ENCODE results near the gene COX19. TPM values are rescaled to one million over a fixed set of nuclear protein-coding genes. Genes with fewer than 3 reads are reported as not detected.

The COX19 gene
- total RNA-seq, 1 experiment from 2014 or later: 11.6 TPM

DNA sequence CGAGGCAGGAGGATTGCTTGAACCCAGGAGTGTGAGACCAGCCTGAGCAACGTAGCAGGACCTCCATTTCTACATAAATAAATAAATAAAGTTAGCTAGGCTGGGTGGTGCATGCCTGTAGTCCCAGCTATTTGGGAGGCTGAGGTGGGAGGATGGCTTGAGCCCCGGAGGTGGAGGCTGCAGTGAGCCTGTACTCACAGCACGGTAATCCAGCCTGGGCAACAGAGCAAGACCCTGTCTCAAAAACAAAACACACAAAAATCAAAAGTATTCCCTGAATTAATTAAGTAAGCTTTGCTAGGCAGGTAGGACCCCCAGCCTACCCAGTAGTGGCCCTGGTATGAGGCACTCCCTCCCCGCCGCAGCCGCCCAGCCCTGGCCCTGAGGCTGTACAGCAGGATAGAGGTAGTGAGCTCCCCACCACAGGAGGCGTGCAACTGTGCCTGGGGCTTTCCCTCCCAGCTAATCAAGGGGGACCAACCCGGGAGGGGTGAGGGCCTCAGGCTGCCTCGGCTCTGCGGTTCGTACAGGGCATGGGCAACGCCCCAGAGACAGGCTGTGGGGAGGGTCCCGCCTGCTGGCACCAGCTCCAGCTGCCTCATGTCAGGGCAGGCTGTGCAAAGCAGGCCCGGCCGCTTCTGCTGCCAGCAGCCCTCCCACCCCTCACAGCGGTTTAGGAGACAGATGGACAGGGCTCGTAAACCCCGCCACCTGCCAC, 6.6 kb upstream of the COX19 start:
- H2AFZ ChIP-seq (ENCODE audit: low read length): no peak overlapping the region
- BruUV-seq (replicated peaks): no TSS peak
- no peak overlapping the region for H3K27ac ChIP-seq (ENCODE audit: low read length)
- H3K4me3 ChIP-seq (ENCODE audit: low read length): no peak overlapping the region
- H3K4me2 ChIP-seq (ENCODE audit: low read length): no peak overlapping the region
- H3K9ac ChIP-seq (ENCODE audit: low read length): no peak overlapping the region
- ChIA-PET CTCF (no interaction called here), POLR2A (ENCODE audit: unreplicated experiment) (interaction anchor here (0.6 kb wide), 1 partner anchor 20 kb away, joined by 3 read pairs; no protein-coding TSS in a partner anchor)
- H4K20me1 ChIP-seq (ENCODE audit: low read length): no peaks in the 10 kb centered on the region
- ATAC-seq: no peak
- no peaks in the 10 kb centered on the region for H3F3A ChIP-seq (ENCODE audit: low read length, unreplicated experiment)
- no peaks in the 10 kb centered on the region for H3K27me3 ChIP-seq (ENCODE audit: low read length)
- H3K36me3 ChIP-seq (ENCODE audit: low read depth, low read length): no peaks in the 10 kb centered on the region
- no peaks in the 10 kb centered on the region for H3K4me1 ChIP-seq (ENCODE audit: insufficient read depth, low read length)
- no peak for DNase-seq
- TF ChIP-seq, protein P1, sequence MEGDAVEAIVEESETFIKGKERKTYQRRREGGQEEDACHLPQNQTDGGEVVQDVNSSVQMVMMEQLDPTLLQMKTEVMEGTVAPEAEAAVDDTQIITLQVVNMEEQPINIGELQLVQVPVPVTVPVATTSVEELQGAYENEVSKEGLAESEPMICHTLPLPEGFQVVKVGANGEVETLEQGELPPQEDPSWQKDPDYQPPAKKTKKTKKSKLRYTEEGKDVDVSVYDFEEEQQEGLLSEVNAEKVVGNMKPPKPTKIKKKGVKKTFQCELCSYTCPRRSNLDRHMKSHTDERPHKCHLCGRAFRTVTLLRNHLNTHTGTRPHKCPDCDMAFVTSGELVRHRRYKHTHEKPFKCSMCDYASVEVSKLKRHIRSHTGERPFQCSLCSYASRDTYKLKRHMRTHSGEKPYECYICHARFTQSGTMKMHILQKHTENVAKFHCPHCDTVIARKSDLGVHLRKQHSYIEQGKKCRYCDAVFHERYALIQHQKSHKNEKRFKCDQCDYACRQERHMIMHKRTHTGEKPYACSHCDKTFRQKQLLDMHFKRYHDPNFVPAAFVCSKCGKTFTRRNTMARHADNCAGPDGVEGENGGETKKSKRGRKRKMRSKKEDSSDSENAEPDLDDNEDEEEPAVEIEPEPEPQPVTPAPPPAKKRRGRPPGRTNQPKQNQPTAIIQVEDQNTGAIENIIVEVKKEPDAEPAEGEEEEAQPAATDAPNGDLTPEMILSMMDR (conservative IDR thresholded peaks at IDR 0.05; ENCODE audit: low read depth, low read length): no peak
- no peak for TF ChIP-seq EZH2phosphoT487 (IDR thresholded peaks at IDR 0.05; ENCODE audit: borderline replicate concordance, low read length)
- no peak for TF ChIP-seq EZH2 (IDR thresholded peaks at IDR 0.05; ENCODE audit: low read length, unreplicated experiment)
- H3K9me2 ChIP-seq (replicated peaks; ENCODE audit: low read length): no peaks in the 10 kb centered on the region
- no peaks in the 10 kb centered on the region for H3K9me3 ChIP-seq (ENCODE audit: low read length)
- intact Hi-C loops (cut with micrococcal nuclease): no loop called here
- no peaks in the 10 kb centered on the region for H3K79me2 ChIP-seq (ENCODE audit: low read length)

DNA sequence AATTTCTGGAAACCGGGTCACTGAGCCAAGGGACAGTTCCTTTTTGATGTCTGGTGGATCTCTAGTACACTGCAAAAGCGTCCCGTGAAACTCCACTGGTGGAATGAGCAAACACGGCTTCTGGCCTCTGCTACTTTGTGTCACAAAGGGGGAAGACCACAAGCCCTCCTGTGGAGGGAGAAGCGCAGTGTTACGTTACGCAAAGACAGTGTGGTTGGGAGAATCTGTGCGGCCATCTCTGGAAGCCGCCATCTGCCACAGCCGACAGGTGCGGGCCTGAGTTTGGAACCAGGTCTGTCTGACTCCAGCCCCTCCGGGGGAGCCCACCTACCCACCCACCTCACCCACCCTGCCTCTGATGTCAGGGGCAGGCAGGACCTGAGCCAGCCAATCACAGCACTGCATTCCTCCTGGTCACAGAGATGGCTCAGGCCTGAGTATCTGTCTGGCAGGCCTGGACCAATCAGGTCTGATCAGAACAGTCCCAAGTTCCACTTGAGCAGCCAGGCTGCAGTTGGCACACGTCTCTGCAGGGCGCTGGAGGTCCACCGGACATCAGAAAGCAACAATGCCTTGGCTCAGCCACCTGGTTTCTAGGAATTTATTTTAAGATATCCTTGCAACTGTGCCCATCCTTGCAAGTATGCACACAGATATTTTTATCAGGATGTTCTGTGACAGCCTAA, 4.7 kb upstream of the COX19 start:
- H3K79me2 ChIP-seq (ENCODE audit: low read length): peaks cover 3% of the 10 kb centered on the region
- H3K9me3 ChIP-seq (ENCODE audit: low read length): no peaks in the 10 kb centered on the region
- H3K36me3 ChIP-seq (ENCODE audit: low read depth, low read length): no peaks in the 10 kb centered on the region
- no peak overlapping the region for H2AFZ ChIP-seq (ENCODE audit: low read length)
- H3F3A ChIP-seq (ENCODE audit: low read length, unreplicated experiment): no peaks in the 10 kb centered on the region
- H3K9me2 ChIP-seq (replicated peaks; ENCODE audit: low read length): no peaks in the 10 kb centered on the region
- 0 out of 2 replicates have a peak, but pooled peaks cover 4% of the 10 kb centered on the region for H3K4me1 ChIP-seq (ENCODE audit: insufficient read depth, low read length)
- no peak overlapping the region for H3K9ac ChIP-seq (ENCODE audit: low read length)
- intact Hi-C loops (cut with micrococcal nuclease): no loop called here
- no peak overlapping the region for H3K4me3 ChIP-seq (ENCODE audit: low read length)
- ChIA-PET POLR2A (ENCODE audit: unreplicated experiment) (no interaction called here), CTCF (no interaction called here)
- H3K27ac ChIP-seq (ENCODE audit: low read length): no peak overlapping the region
- DNase-seq (no peak), ATAC-seq (no peak)
- H3K27me3 ChIP-seq (ENCODE audit: low read length): no peaks in the 10 kb centered on the region
- H3K4me2 ChIP-seq (ENCODE audit: low read length): no peak overlapping the region
- BruUV-seq (replicated peaks): no TSS peak
- no peaks in the 10 kb centered on the region for H4K20me1 ChIP-seq (ENCODE audit: low read length)
- TF ChIP-seq EZH2phosphoT487 (IDR thresholded peaks at IDR 0.05; ENCODE audit: borderline replicate concordance, low read length): no peak
- TF ChIP-seq, protein P1 (conservative IDR thresholded peaks at IDR 0.05; ENCODE audit: low read depth, low read length): no peak
- TF ChIP-seq EZH2 (IDR thresholded peaks at IDR 0.05; ENCODE audit: low read length, unreplicated experiment): no peak

DNA sequence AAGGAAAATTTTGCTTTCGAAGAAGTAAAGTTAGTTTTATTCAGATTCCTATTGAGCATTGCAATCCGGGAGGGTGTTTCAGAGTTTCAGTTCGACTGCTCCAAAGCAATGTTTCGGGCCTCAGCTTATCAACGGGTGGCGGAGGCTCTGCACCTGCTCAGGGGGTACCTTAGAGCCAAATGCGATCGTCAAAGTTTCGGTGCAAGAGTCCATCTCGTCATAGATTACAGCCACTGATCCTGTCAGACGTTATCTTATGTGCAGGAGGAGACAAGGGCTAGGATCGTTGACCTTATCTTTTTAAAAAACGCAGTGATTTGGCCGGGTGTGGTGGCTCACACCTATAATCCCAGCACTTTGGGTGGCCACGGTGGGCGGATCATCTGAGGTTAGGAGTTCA, 3.8 kb upstream of the COX19 start:
- Histone ChIP-seq H3K9me3 (ENCODE audit: low read length) (no peaks in the 10 kb centered on the region), H3K4me3 (ENCODE audit: low read length) (no peak overlapping the region), H3K27ac (ENCODE audit: low read length) (no peak overlapping the region), H3K36me3 (ENCODE audit: low read depth, low read length) (no peaks in the 10 kb centered on the region), H3K4me2 (ENCODE audit: low read length) (no peak overlapping the region), H3F3A (ENCODE audit: low read length, unreplicated experiment) (no peaks in the 10 kb centered on the region), H3K4me1 (ENCODE audit: insufficient read depth, low read length) (0 out of 2 replicates have a peak, but pooled peaks cover 4% of the 10 kb centered on the region), H2AFZ (ENCODE audit: low read length) (no peak overlapping the region), H3K27me3 (ENCODE audit: low read length) (no peaks in the 10 kb centered on the region), H3K79me2 (ENCODE audit: low read length) (peaks cover 12% of the 10 kb centered on the region), H3K9ac (ENCODE audit: low read length) (no peak overlapping the region), H3K9me2 (replicated peaks; ENCODE audit: low read length) (no peaks in the 10 kb centered on the region), H4K20me1 (ENCODE audit: low read length) (peaks cover 7% of the 10 kb centered on the region; the same call in 1 of the 2 replicates)
- TF ChIP-seq, protein P1 (conservative IDR thresholded peaks at IDR 0.05; ENCODE audit: low read depth, low read length): no peak
- TF ChIP-seq EZH2 (IDR thresholded peaks at IDR 0.05; ENCODE audit: low read length, unreplicated experiment): no peak
- no peak for TF ChIP-seq EZH2phosphoT487 (IDR thresholded peaks at IDR 0.05; ENCODE audit: borderline replicate concordance, low read length)
- ATAC-seq (no peak), DNase-seq (no peak)
- no TSS peak for BruUV-seq (replicated peaks)
- POLR2A ChIA-PET (ENCODE audit: unreplicated experiment): no interaction called here
- intact Hi-C loops (cut with micrococcal nuclease): no loop called here
- CTCF ChIA-PET: no interaction called here

Data from PC-3 (cell line).